Amniotic epithelial cell (primary cell): ENCODE results near the gene CTBP2.

Experiments used
- DNase-seq: peaks from one replicate; pipeline ENCODE4 v3.0.0-alpha.2; 2010; ENCODE audit warnings: low read depth

Gene CTBP2

GRCh38 chr10:125010362-125010761 lies 150.0 kb downstream of the CTBP2 start:
- DNase-seq = peak; percentile 18

- no peak for DNase-seq
Observed at GRCh38 chr10:125009661-125010161, 150.7 kb downstream of the CTBP2 start.

GRCh38 chr10:125008689-125009638 lies 151.4 kb downstream of the CTBP2 start:
- DNase-seq = no peak

GRCh38 chr10:125007436-125007835 lies 152.9 kb downstream of the CTBP2 start:
- DNase-seq = no peak

GRCh38 chr10:125006921-125007426 lies 153.4 kb downstream of the CTBP2 start:
- no peak for DNase-seq

- no peak for DNase-seq
Observed at GRCh38 chr10:125006188-125006680, 154.1 kb downstream of the CTBP2 start.

- no peak for DNase-seq
Observed at GRCh38 chr10:125005312-125006187, 154.8 kb downstream of the CTBP2 start.

GRCh38 chr10:125004571-125005311 lies 155.6 kb downstream of the CTBP2 start:
- DNase-seq = no peak

- no peak for DNase-seq
Observed at GRCh38 chr10:125003901-125004467, 156.4 kb downstream of the CTBP2 start.

GRCh38 chr10:125003146-125003900 lies 157.0 kb downstream of the CTBP2 start:
- no peak for DNase-seq

GRCh38 chr10:125002423-125003145 lies 157.8 kb downstream of the CTBP2 start:
- DNase-seq = no peak

- no peak for DNase-seq
Observed at GRCh38 chr10:125002047-125002422, 158.3 kb downstream of the CTBP2 start.

- DNase-seq = no peak
Observed at GRCh38 chr10:125001313-125002046, 158.9 kb downstream of the CTBP2 start.

GRCh38 chr10:125000366-125001312 lies 159.7 kb downstream of the CTBP2 start:
- no peak for DNase-seq

- DNase-seq = peak; percentile 15
Observed at GRCh38 chr10:124999433-125000365, 160.7 kb downstream of the CTBP2 start.

GRCh38 chr10:124998624-124999291 lies 161.6 kb downstream of the CTBP2 start:
- no peak for DNase-seq
